HepG2 (cell line): ENCODE data around the gene PCDHA12. TPM values are rescaled to one million over a fixed set of nuclear protein-coding genes. Genes with fewer than 3 reads are reported as not detected.

ENCODE experiments used
- CENPT ChIP-seq: sonication (generic); formaldehyde crosslinking; IDR thresholded peaks from 2 replicates; pipeline ENCODE4 v1.8.0; 2022; ENCODE audit warnings: low read depth, mild to moderate bottlenecking, moderate library complexity, missing genetic modification reagents
- CENPX ChIP-seq: sonication (generic); formaldehyde crosslinking; IDR thresholded peaks from 2 replicates; pipeline ENCODE4 v1.9.0; 2021; ENCODE audit warnings: mild to moderate bottlenecking, missing genetic modification reagents, moderate library complexity
- ZBTB42 ChIP-seq: sonication (generic); formaldehyde crosslinking; IDR thresholded peaks from 2 replicates; pipeline ENCODE4 v1.5.0; 2020; ENCODE audit warnings: mild to moderate bottlenecking, missing genetic modification reagents
- ZC3H13 ChIP-seq: sonication (generic); formaldehyde crosslinking; IDR thresholded peaks from 2 replicates; pipeline ENCODE4 v1.8.1; 2023; ENCODE audit warnings: mild to moderate bottlenecking, missing genetic modification reagents, moderate library complexity
- ZMAT3 ChIP-seq: sonication (generic); formaldehyde crosslinking; conservative IDR thresholded peaks from 2 replicates; pipeline ENCODE4 v1.7.0; 2021; ENCODE audit warnings: missing genetic modification reagents
- ZNF260 ChIP-seq: sonication (generic); formaldehyde crosslinking; IDR thresholded peaks from 2 replicates; pipeline ENCODE4 v1.4.0; 2020; ENCODE audit warnings: missing genetic modification reagents, low read depth, mild to moderate bottlenecking, borderline replicate concordance
- polyA plus RNA-seq, 8 experiments: library from polyadenylated mRNA; depleted of rRNA in 3 of 8; stranded (reverse) in 7 of 8; unstranded in 1 of 8; fragments of >200 nt; fragmentation: Illumina TruSeq in 4 of 8; extraction: Trizol in 4 of 8; gene quantifications; 2 replicates each; pipeline versions ENCODE4 v1.2.1 to v1.2.3, GENCODE V29; 2011 to 2016; ENCODE audit warnings: low read depth in 4 of 8, missing spikeins in 1 of 8, mixed read lengths in 1 of 8; ENCODE audit not compliant: insufficient read depth in 1 of 8
- total RNA-seq, 5 experiments: library from RNA; depleted of rRNA; stranded (reverse); fragments of >200 nt; fragmentation: Illumina TruSeq; extraction: Trizol; gene quantifications; 2 replicates each; pipeline ENCODE4 v1.2.3, GENCODE V29; 2016; ENCODE audit warnings: low read depth in 1 of 5
- TF ChIP-seq, protein P1 (sequence below): sonication (generic); formaldehyde crosslinking; IDR thresholded peaks from 2 replicates; pipeline ENCODE4 v1.4.0; 2020; ENCODE audit warnings: missing genetic modification reagents, borderline replicate concordance
- TF ChIP-seq, protein P2 (sequence below): sonication (generic); formaldehyde crosslinking; IDR thresholded peaks from 2 replicates; pipeline ENCODE4 v1.5.1; 2020; ENCODE audit warnings: missing genetic modification reagents, mild to moderate bottlenecking, borderline replicate concordance
- TF ChIP-seq, protein P3 (sequence below): sonication (generic); formaldehyde crosslinking; IDR thresholded peaks from 2 replicates; pipeline ENCODE4 v1.4.0; 2020; ENCODE audit warnings: missing genetic modification reagents, borderline replicate concordance

The PCDHA12 gene
- total and polyA plus RNA-seq, 2 of the 13 experiments (the other 11 are each of a cell fraction or from before 2014, with no cell fraction given), result not detected

DNA sequence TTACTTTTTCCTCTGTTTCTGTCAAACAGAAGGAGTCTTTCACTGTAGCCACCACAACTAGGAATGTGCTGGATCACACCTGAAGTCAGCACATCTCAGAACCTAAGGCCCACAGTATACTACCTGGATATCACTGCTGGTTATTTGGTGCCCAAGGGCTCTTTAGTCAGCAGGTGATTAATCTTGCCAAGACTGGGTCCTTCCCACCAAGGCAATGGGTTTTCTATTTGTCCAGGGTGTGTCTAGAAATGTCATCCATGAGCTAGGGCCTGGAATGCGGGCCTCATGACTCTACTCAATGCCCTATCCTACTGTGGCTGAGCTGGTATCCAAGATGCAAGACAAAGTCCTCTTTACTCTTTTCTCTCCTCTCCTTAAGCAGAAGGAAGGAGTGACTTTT, 41.2 kb downstream of the PCDHA12 start (continued):
- TF ChIP-seq ZBTB42 (CRISPR knock-in tag), result no peak
- no peak for TF ChIP-seq CENPX (CRISPR knock-in tag)
- no peak for TF ChIP-seq ZMAT3 (CRISPR knock-in tag)
- TF ChIP-seq, protein P1, sequence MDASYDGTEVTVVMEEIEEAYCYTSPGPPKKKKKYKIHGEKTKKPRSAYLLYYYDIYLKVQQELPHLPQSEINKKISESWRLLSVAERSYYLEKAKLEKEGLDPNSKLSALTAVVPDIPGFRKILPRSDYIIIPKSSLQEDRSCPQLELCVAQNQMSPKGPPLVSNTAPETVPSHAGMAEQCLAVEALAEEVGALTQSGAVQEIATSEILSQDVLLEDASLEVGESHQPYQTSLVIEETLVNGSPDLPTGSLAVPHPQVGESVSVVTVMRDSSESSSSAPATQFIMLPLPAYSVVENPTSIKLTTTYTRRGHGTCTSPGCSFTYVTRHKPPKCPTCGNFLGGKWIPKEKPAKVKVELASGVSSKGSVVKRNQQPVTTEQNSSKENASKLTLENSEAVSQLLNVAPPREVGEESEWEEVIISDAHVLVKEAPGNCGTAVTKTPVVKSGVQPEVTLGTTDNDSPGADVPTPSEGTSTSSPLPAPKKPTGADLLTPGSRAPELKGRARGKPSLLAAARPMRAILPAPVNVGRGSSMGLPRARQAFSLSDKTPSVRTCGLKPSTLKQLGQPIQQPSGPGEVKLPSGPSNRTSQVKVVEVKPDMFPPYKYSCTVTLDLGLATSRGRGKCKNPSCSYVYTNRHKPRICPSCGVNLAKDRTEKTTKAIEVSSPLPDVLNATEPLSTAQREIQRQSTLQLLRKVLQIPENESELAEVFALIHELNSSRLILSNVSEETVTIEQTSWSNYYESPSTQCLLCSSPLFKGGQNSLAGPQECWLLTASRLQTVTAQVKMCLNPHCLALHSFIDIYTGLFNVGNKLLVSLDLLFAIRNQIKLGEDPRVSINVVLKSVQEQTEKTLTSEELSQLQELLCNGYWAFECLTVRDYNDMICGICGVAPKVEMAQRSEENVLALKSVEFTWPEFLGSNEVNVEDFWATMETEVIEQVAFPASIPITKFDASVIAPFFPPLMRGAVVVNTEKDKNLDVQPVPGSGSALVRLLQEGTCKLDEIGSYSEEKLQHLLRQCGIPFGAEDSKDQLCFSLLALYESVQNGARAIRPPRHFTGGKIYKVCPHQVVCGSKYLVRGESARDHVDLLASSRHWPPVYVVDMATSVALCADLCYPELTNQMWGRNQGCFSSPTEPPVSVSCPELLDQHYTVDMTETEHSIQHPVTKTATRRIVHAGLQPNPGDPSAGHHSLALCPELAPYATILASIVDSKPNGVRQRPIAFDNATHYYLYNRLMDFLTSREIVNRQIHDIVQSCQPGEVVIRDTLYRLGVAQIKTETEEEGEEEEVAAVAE (CRISPR knock-in tag), result no peak
- no peak for TF ChIP-seq ZC3H13 (CRISPR knock-in tag)
- TF ChIP-seq, protein P2, sequence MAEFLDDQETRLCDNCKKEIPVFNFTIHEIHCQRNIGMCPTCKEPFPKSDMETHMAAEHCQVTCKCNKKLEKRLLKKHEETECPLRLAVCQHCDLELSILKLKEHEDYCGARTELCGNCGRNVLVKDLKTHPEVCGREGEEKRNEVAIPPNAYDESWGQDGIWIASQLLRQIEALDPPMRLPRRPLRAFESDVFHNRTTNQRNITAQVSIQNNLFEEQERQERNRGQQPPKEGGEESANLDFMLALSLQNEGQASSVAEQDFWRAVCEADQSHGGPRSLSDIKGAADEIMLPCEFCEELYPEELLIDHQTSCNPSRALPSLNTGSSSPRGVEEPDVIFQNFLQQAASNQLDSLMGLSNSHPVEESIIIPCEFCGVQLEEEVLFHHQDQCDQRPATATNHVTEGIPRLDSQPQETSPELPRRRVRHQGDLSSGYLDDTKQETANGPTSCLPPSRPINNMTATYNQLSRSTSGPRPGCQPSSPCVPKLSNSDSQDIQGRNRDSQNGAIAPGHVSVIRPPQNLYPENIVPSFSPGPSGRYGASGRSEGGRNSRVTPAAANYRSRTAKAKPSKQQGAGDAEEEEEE (CRISPR knock-in tag), result no peak
- TF ChIP-seq CENPT (CRISPR knock-in tag), result no peak
- TF ChIP-seq, protein P3, sequence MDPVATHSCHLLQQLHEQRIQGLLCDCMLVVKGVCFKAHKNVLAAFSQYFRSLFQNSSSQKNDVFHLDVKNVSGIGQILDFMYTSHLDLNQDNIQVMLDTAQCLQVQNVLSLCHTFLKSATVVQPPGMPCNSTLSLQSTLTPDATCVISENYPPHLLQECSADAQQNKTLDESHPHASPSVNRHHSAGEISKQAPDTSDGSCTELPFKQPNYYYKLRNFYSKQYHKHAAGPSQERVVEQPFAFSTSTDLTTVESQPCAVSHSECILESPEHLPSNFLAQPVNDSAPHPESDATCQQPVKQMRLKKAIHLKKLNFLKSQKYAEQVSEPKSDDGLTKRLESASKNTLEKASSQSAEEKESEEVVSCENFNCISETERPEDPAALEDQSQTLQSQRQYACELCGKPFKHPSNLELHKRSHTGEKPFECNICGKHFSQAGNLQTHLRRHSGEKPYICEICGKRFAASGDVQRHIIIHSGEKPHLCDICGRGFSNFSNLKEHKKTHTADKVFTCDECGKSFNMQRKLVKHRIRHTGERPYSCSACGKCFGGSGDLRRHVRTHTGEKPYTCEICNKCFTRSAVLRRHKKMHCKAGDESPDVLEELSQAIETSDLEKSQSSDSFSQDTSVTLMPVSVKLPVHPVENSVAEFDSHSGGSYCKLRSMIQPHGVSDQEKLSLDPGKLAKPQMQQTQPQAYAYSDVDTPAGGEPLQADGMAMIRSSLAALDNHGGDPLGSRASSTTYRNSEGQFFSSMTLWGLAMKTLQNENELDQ (CRISPR knock-in tag), result no peak
- no peak for TF ChIP-seq ZNF260 (CRISPR knock-in tag)
